ENCODE measurements around the gene ADRA2A. TPM values are rescaled to one million over a fixed set of nuclear protein-coding genes. Genes with fewer than 3 reads are reported as not detected.

ADRA2A gene
- total RNA-seq, result 34.7 TPM

GRCh38 chr10:111076682-111077478 lies at the start of gene ADRA2A:
TSS of gene ADRA2A (plus strand) at chr10:111077029. CDS start at chr10:111077997, 968 bp downstream.

Small RNA genes within 50 kb of the gene (small RNA-seq; reads per million reads assigned to genes)
- gene AL355863.1 (ENCODE audit: low replicate concordance), result not detected

Other genes with a start within 250 kb of the ADRA2A start
- 52.3 TPM for gene PDCD4, start 205.1 kb upstream of the ADRA2A start, total RNA-seq
- 77.6 TPM for gene BBIP1, start 157.8 kb upstream of the ADRA2A start, total RNA-seq
- 115 TPM for gene SHOC2, start 157.4 kb upstream of the ADRA2A start, total RNA-seq